ENCODE results near the gene CMTR1.

CMTR1 gene

GRCh38 chr6:37517411-37517812 is 84.4 kb downstream of the CMTR1 start:
- no peak overlapping the region for H3K27ac ChIP-seq (replicated peaks)
- no peak overlapping the region for H3K4me3 ChIP-seq (replicated peaks; ENCODE audit: insufficient read depth, low read length)
- TF ChIP-seq SPI1 (IDR thresholded peaks at IDR 0.05; ENCODE audit: borderline replicate concordance, low read depth) (no peak), REST (IDR thresholded peaks at IDR 0.05; ENCODE audit: insufficient replicate concordance, low read depth) (no peak), POLR2AphosphoS5 (IDR thresholded peaks at IDR 0.05; ENCODE audit: low read depth) (no peak), GABPA (IDR thresholded peaks at IDR 0.05; ENCODE audit: low read depth) (no peak), CTCF (IDR thresholded peaks at IDR 0.05; ENCODE audit: insufficient read depth, low read length) (no peak)
- DNase-seq (ENCODE audit: low read depth in 1 of 2, low spot score in 1 of 2): peak; percentile 64 to 87
- H3K27me3 ChIP-seq (ENCODE audit: insufficient read depth, poor library complexity, severe bottlenecking): peaks cover 18% of the 10 kb centered on the region

- Histone ChIP-seq H3K27me3 (ENCODE audit: insufficient read depth, poor library complexity, severe bottlenecking) (peaks cover 13% of the 10 kb centered on the region), H3K4me3 (replicated peaks; ENCODE audit: insufficient read depth, low read length) (no peak overlapping the region)
- TF ChIP-seq SPI1 (IDR thresholded peaks at IDR 0.05; ENCODE audit: borderline replicate concordance, low read depth): no peak
- TF ChIP-seq GABPA (IDR thresholded peaks at IDR 0.05; ENCODE audit: low read depth): no peak
- no peak for TF ChIP-seq REST (IDR thresholded peaks at IDR 0.05; ENCODE audit: insufficient replicate concordance, low read depth)
- TF ChIP-seq CTCF (IDR thresholded peaks at IDR 0.05; ENCODE audit: insufficient read depth, low read length): no peak
- no peak for TF ChIP-seq POLR2AphosphoS5 (IDR thresholded peaks at IDR 0.05; ENCODE audit: low read depth)
Measured at GRCh38 chr6:37518116-37518515, 85.1 kb downstream of the CMTR1 start.

GRCh38 chr6:37519461-37519860 is 86.4 kb downstream of the CMTR1 start:
- TF ChIP-seq GABPA (IDR thresholded peaks at IDR 0.05; ENCODE audit: low read depth) (no peak), REST (IDR thresholded peaks at IDR 0.05; ENCODE audit: insufficient replicate concordance, low read depth) (no peak), POLR2AphosphoS5 (IDR thresholded peaks at IDR 0.05; ENCODE audit: low read depth) (no peak), CTCF (IDR thresholded peaks at IDR 0.05; ENCODE audit: insufficient read depth, low read length) (no peak), SPI1 (IDR thresholded peaks at IDR 0.05; ENCODE audit: borderline replicate concordance, low read depth) (no peak)
- no peak for DNase-seq (ENCODE audit: low read depth in 1 of 2, low spot score in 1 of 2)
- no peak overlapping the region for H3K27ac ChIP-seq (replicated peaks)
- peaks cover 4% of the 10 kb centered on the region for H3K27me3 ChIP-seq (ENCODE audit: insufficient read depth, poor library complexity, severe bottlenecking)
- no peak overlapping the region for H3K4me3 ChIP-seq (replicated peaks; ENCODE audit: insufficient read depth, low read length)

More at GRCh38 chr6:37518116-37518515, 85.1 kb downstream of the CMTR1 start:
- no peak overlapping the region for H3K27ac ChIP-seq (replicated peaks)
- no peak for DNase-seq (ENCODE audit: low read depth in 1 of 2, low spot score in 1 of 2)
